Loucy (cell line): ENCODE measurements around the gene WDTC1.

Source experiments
- CTCF ChIP-seq: fragments of 200-600 bp; sonication (generic); conservative IDR thresholded peaks from 2 replicates; pipeline ENCODE4 v1.5.1; 2014; ENCODE audit warnings: mild to moderate bottlenecking, antibody characterized with exemption, low read length
- EZH2phosphoT487 ChIP-seq: fragments of 200-600 bp; IDR thresholded peaks from 2 replicates; pipeline ENCODE4 v1.6.1; 2018; ENCODE audit warnings: antibody characterized with exemption, mild to moderate bottlenecking, moderate library complexity, borderline replicate concordance

GRCh38 chr1:27258598-27258997 is 24.2 kb downstream of the WDTC1 start:
- TF ChIP-seq CTCF = no peak
- TF ChIP-seq EZH2phosphoT487 = no peak
